SK-N-SH treated with all-trans-retinoic acid at 6 μM for 48 hours (cell line): ENCODE results near the gene SMC2.

Experiments used
- ATAC-seq: fragments of 200-7000 bp; cut with Tn5 transposase; 3 replicates; pipeline ENCODE4 v1.9.1; 2020; ENCODE audit warnings: mild to moderate bottlenecking, moderate library complexity
- ARNTL ChIP-seq: fragments of 450-650 bp; formaldehyde crosslinking; IDR thresholded peaks from 2 replicates; pipeline ENCODE4 v1.5.0; 2020; ENCODE audit warnings: low read depth, mild to moderate bottlenecking, moderate library complexity, borderline replicate concordance
- BACH2 ChIP-seq: fragments of 250-450 bp; sonication (Bioruptor Pico); IDR thresholded peaks from 2 replicates; pipeline ENCODE4 v1.9.0; 2021; ENCODE audit warnings: mild to moderate bottlenecking, borderline replicate concordance
- CREB5 ChIP-seq: fragments of 250-450 bp; sonication (Bioruptor Pico); IDR thresholded peaks from 2 replicates; pipeline ENCODE4 v1.5.1; 2020; ENCODE audit warnings: low read depth, mild to moderate bottlenecking, moderate library complexity
- CSDC2 ChIP-seq: fragments of 250-450 bp; sonication (Bioruptor Pico); IDR thresholded peaks from 2 replicates; pipeline ENCODE4 v1.5.0; 2020; ENCODE audit warnings: mild to moderate bottlenecking, moderate library complexity
- CSRNP3 ChIP-seq: fragments of 250-450 bp; sonication (Bioruptor Pico); IDR thresholded peaks from 2 replicates; pipeline ENCODE4 v1.5.1; 2021; ENCODE audit warnings: mild to moderate bottlenecking, moderate library complexity
- ESRRG ChIP-seq: fragments of 250-450 bp; sonication (Bioruptor Pico); IDR thresholded peaks from 2 replicates; pipeline ENCODE4 v1.6.1; 2021; ENCODE audit warnings: mild to moderate bottlenecking
- GLIS3 ChIP-seq: fragments of 250-450 bp; sonication (Bioruptor Pico); IDR thresholded peaks from 2 replicates; pipeline ENCODE4 v1.5.0; 2020; ENCODE audit warnings: mild to moderate bottlenecking, moderate library complexity
- ISL1 ChIP-seq: fragments of 250-450 bp; sonication (Bioruptor Pico); IDR thresholded peaks from 2 replicates; pipeline ENCODE4 v2.1.2; 2022; ENCODE audit warnings: mild to moderate bottlenecking, moderate library complexity
- OSR1 ChIP-seq: fragments of 250-450 bp; sonication (Bioruptor Pico); IDR thresholded peaks from 2 replicates; pipeline ENCODE4 v1.8.0; 2022; ENCODE audit warnings: moderate library complexity, mild to moderate bottlenecking, inconsistent platforms
- PATZ1 ChIP-seq: fragments of 250-450 bp; sonication (Bioruptor Pico); IDR thresholded peaks from 2 replicates; pipeline ENCODE4 v1.8.0; 2020; ENCODE audit warnings: mild to moderate bottlenecking, moderate library complexity, borderline replicate concordance
- POU6F1 ChIP-seq: fragments of 250-450 bp; sonication (Bioruptor Pico); IDR thresholded peaks from 2 replicates; pipeline ENCODE4 v1.8.0; 2021; ENCODE audit warnings: low read depth, mild to moderate bottlenecking, moderate library complexity, borderline replicate concordance
- PPARA ChIP-seq: fragments of 250-450 bp; sonication (Bioruptor Pico); IDR thresholded peaks from 2 replicates; pipeline ENCODE4 v1.5.0; 2020; ENCODE audit warnings: mild to moderate bottlenecking, borderline replicate concordance
- RARB ChIP-seq: fragments of 250-450 bp; sonication (Bioruptor Pico); IDR thresholded peaks from 2 replicates; pipeline ENCODE4 v1.8.0; 2021; ENCODE audit warnings: mild to moderate bottlenecking, moderate library complexity
- SNAI2 ChIP-seq: fragments of 250-450 bp; sonication (Bioruptor Pico); IDR thresholded peaks from 2 replicates; pipeline ENCODE4 v1.5.0; 2020; ENCODE audit warnings: mild to moderate bottlenecking, moderate library complexity
- TCF4 ChIP-seq: fragments of 250-450 bp; sonication (Bioruptor Pico); IDR thresholded peaks from 2 replicates; pipeline ENCODE4 v1.8.0; 2021; ENCODE audit warnings: mild to moderate bottlenecking, moderate library complexity, borderline replicate concordance
- TOX ChIP-seq: fragments of 250-450 bp; sonication (Bioruptor Pico); IDR thresholded peaks from 2 replicates; pipeline ENCODE4 v1.8.0; 2021; ENCODE audit warnings: mild to moderate bottlenecking, moderate library complexity, borderline replicate concordance
- ZC3H10 ChIP-seq: fragments of 250-450 bp; sonication (Bioruptor Pico); IDR thresholded peaks from 2 replicates; pipeline ENCODE4 v1.5.1; 2021; ENCODE audit warnings: mild to moderate bottlenecking, moderate library complexity
- ZFP3 ChIP-seq: fragments of 250-450 bp; sonication (Bioruptor Pico); IDR thresholded peaks from 2 replicates; pipeline ENCODE4 v1.5.0; 2020; ENCODE audit warnings: mild to moderate bottlenecking, moderate library complexity
- ZNF565 ChIP-seq: fragments of 450-650 bp; formaldehyde crosslinking; conservative IDR thresholded peaks from 2 replicates; pipeline ENCODE4 v1.5.0; 2020; ENCODE audit warnings: low read depth, mild to moderate bottlenecking, moderate library complexity
- ZNF70 ChIP-seq: fragments of 450-650 bp; formaldehyde crosslinking; IDR thresholded peaks from 2 replicates; pipeline ENCODE4 v1.5.0; 2020; ENCODE audit warnings: mild to moderate bottlenecking, moderate library complexity
- ZNF8 ChIP-seq: fragments of 450-650 bp; formaldehyde crosslinking; IDR thresholded peaks from 2 replicates; pipeline ENCODE4 v1.5.0; 2020; ENCODE audit warnings: mild to moderate bottlenecking, moderate library complexity

SMC2 gene

GRCh38 chr9:104093647-104094533, at the start of gene SMC2:
SMC2 (plus strand) TSS chr9:104094309; CDS start chr9:104095385, 1,076 bp downstream.
- TF ChIP-seq GLIS3 (CRISPR knock-in tag) (no peak), TCF4 (CRISPR knock-in tag) (no peak), TOX (CRISPR knock-in tag) (no peak), ZNF70 (CRISPR knock-in tag) (no peak), CREB5 (CRISPR knock-in tag) (no peak), OSR1 (CRISPR knock-in tag) (no peak), ZNF565 (CRISPR knock-in tag) (no peak), ZNF8 (CRISPR knock-in tag) (no peak), ZFP3 (CRISPR knock-in tag) (no peak), BACH2 (no peak), CSRNP3 (CRISPR knock-in tag) (no peak)
- ATAC-seq: peak; percentile 95

GRCh38 chr9:104068546-104068945, 25.6 kb upstream of the SMC2 start:
- TF ChIP-seq PPARA (CRISPR knock-in tag) (no peak), CSDC2 (CRISPR knock-in tag) (no peak), ZC3H10 (no peak), RARB (CRISPR knock-in tag) (no peak), ESRRG (CRISPR knock-in tag) (no peak), PATZ1 (CRISPR knock-in tag) (no peak), CREB5 (CRISPR knock-in tag) (no peak), ISL1 (no peak), OSR1 (CRISPR knock-in tag) (no peak), ARNTL (no peak), ZNF565 (CRISPR knock-in tag) (no peak), GLIS3 (CRISPR knock-in tag) (no peak), ZFP3 (CRISPR knock-in tag) (no peak)
- peak; percentile 65 for ATAC-seq

GRCh38 chr9:104069288-104069687, 24.8 kb upstream of the SMC2 start:
- TF ChIP-seq PPARA (CRISPR knock-in tag) (no peak), SNAI2 (no peak), POU6F1 (CRISPR knock-in tag) (no peak), RARB (CRISPR knock-in tag) (no peak), ISL1 (no peak), ZNF70 (CRISPR knock-in tag) (no peak), TOX (CRISPR knock-in tag) (no peak)
- ATAC-seq: no peak
